GM12864 (cell line): ENCODE results near the gene CIPC.

Experiments used
- DNase-seq: peaks from one replicate; pipeline ENCODE4 v3.0.0-alpha.2; 2011; ENCODE audit warnings: low read depth
- H3K4me3 ChIP-seq: 2 replicates; pipeline ENCODE4 v1.5.1; 2011; ENCODE audit warnings: mild to moderate bottlenecking, low read depth, low read length, control low read depth
- CTCF ChIP-seq: IDR thresholded peaks from 2 replicates; pipeline ENCODE4 v1.5.1; 2011; ENCODE audit warnings: low read depth, mild to moderate bottlenecking, moderate library complexity, low read length, control low read depth, inconsistent platforms; ENCODE audit errors: missing control alignments

CIPC gene

GRCh38 chr14:77109656-77110055 lies 11.6 kb downstream of the CIPC start:
- no peak overlapping the region for H3K4me3 ChIP-seq
- DNase-seq = no peak
- no peak for TF ChIP-seq CTCF

- TF ChIP-seq CTCF = no peak
- DNase-seq = no peak
- no peak overlapping the region for H3K4me3 ChIP-seq
These were observed 12.2 kb downstream of the CIPC start for GRCh38 chr14:77110286-77110685.

- no peak for TF ChIP-seq CTCF
- no peak for DNase-seq
- H3K4me3 ChIP-seq = no peak overlapping the region
These were observed 13.0 kb downstream of the CIPC start for GRCh38 chr14:77111021-77111420.

GRCh38 chr14:77113644-77114043 lies 15.6 kb downstream of the CIPC start:
- H3K4me3 ChIP-seq = no peak overlapping the region
- TF ChIP-seq CTCF = no peak
- DNase-seq = no peak

- DNase-seq = no peak
- no peak for TF ChIP-seq CTCF
- H3K4me3 ChIP-seq = no peak overlapping the region
These were observed 16.6 kb downstream of the CIPC start for GRCh38 chr14:77114609-77115008.

- TF ChIP-seq CTCF = no peak
- no peak overlapping the region for H3K4me3 ChIP-seq
- DNase-seq = no peak
These were observed 18.2 kb downstream of the CIPC start for GRCh38 chr14:77116172-77116817.

- no peak overlapping the region for H3K4me3 ChIP-seq
- TF ChIP-seq CTCF = no peak
- no peak for DNase-seq
These were observed 21.8 kb downstream of the CIPC start for GRCh38 chr14:77119851-77120250.
